Stimulated activated CD8-positive, alpha-beta memory T cell treated with anti-CD3 and anti-CD28 coated beads, Interleukin-7, amount 100 ng/mL, for 4 hours (primary cell): ENCODE results near the gene WFDC10B.
"Not testable (repeated sequence)": the region's sequence is repeated elsewhere in the genome, so short reads cannot be mapped to it uniquely, and the experiment has no call there.

Source experiments
- DNase-seq, 2 donors: peaks; one replicate each; pipeline ENCODE4 v3.0.0-alpha.2; 2020; ENCODE audit warnings: low read depth in 2 of 2

The WFDC10B gene

GRCh38 chr20:45704969-45705637 lies at the start of gene WFDC10B:
TSS of gene WFDC10B (minus strand) at chr20:45705019. CDS start at chr20:45685992, 19,027 bp downstream.
- no peak for DNase-seq

DNA sequence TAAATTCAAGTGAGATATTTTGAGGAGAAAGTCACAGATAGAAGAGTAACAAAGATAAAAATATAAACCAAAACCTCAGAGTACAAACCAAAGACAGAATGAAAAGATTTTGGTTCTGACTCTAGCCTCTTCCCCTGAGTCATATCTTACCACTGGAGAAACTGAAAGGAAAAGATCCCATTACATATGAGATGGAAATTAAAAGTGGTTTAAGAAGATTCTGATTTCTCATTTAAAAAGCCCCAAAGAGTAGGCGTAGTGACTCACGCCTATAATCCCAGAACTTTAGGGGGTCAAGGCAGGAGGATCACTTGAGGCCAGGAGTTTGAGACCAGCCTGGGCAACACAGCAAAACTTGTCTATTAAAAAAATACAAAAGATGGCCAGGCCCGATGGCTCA lies 47.9 kb upstream of the WFDC10B start:
- DNase-seq, result no peak

- DNase-seq, result no peak
These were observed 46.9 kb upstream of the WFDC10B start for GRCh38 chr20:45751721-45752120.

DNA sequence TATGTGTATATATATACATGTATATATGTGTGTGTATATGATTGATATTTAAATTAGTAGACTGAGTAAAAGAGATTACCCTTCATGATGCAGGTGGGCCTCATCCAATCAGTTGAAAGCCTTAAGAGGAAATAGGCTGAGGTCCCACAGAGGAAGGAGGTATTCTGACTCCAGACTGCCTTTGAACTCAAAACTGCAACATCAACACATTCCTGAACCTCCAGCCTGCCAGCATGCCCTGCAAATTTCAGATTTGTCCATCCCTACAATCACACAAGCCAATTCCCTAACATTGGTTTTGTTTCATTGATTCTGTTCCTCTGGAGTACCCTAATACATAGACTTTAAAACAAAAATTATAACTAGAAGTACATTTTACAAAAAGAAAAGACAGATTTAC lies 40.2 kb upstream of the WFDC10B start:
- DNase-seq, result no peak

DNA sequence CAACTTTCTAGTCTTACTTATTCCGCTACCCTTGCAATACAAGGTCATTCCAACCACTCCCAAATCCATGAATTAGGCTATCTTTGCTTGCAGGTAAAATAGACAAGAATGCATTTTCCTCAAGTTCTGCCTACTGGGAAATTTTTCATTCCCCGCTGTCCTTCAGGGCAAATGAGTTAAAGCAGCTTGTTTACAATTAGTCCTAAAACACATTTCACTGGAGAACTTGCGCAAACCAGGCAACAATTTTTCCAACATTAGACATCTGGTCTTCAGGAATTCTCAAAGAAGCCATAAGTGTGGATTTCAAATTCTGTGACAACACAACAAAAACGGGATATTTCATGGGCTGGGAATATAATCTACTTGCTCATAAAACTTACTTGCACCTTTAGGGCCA lies 37.8 kb upstream of the WFDC10B start:
- no peak for DNase-seq

GRCh38 chr20:45735988-45736387 lies 31.2 kb upstream of the WFDC10B start:
- DNase-seq, result no peak

- DNase-seq, result no peak
These were observed 30.7 kb upstream of the WFDC10B start for GRCh38 chr20:45735552-45735951.

DNA sequence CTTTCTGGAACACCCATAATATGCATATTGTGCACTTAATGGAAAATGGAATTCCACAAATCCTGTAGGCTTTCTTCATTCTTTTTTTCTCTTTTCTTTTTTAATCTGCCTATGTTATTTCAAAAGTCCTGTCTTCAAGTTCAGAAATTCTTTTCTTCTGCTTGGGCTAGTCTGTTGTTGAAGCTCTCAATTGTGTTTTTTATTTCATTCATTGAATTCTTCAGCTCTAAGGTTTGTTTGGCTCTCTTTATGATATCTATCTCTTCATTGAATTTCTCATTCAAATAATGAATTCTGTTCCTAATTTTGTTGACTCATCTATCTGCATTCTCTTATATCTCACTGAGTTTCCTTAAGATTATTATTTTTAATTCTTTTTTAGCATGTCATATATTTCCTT lies 27.4 kb upstream of the WFDC10B start:
- DNase-seq, result no peak

GRCh38 chr20:45727044-45727443 lies 22.2 kb upstream of the WFDC10B start:
- DNase-seq, result no peak

GRCh38 chr20:45725134-45725533 lies 20.3 kb upstream of the WFDC10B start:
- DNase-seq, result no peak

GRCh38 chr20:45722047-45722446 lies 17.2 kb upstream of the WFDC10B start, which contains the start of gene SPINT4:
TSS of gene SPINT4 (plus strand) at chr20:45722347. CDS start at chr20:45722368, 21 bp downstream.
- DNase-seq, result no peak

DNA sequence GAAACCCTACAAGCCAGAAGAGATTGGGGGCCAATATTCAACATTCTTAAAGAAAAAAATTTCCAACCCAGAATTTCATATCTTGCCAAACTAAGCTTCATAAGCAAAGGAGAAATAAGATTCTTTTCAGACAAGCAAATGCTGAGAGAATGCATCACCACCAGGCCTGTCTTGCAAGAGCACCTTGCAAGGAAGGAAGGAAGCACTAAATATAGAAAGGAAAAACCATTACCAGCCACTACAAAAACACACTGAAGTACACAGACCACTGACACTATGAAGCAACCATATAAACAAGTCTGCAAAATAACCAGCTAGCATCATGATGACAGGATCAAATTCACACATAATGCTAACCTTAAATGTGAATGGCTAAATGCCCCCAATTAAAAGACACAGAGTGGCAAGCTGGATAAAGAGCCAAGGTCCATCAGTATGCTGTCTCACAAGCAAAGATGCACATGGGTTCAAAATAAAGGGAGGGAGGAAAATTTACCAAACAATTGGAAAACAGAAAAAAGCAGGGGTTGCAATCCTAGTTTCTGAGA lies 11.4 kb upstream of the WFDC10B start:
- DNase-seq, result not testable (repeated sequence)

- DNase-seq, result no peak
These were observed 2.9 kb downstream of the WFDC10B start, which contains the start of gene WFDC13 for GRCh38 chr20:45701873-45702272. TSS of gene WFDC13 (plus strand) at chr20:45702038. CDS start at chr20:45702124, 86 bp downstream.

DNA sequence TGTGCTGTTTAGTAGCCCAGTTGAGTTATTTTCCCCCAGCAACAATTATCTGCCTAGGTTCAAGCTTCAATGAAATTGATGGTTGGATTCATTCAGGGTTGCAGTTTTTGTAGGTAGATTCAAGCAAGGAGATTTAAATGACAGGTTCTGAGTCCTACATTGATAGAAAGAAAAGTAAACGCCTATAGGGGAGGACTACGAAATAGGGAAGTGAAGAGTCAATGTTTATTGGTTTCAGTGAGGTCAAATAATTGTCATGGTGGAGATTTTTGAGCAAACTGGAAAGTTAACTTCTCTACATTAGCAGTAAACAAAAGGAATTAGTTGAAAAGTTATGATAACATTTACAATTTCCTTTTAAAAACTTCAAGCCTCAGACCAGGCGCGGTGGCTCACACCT lies 3.7 kb downstream of the WFDC10B start:
- no peak for DNase-seq

DNA sequence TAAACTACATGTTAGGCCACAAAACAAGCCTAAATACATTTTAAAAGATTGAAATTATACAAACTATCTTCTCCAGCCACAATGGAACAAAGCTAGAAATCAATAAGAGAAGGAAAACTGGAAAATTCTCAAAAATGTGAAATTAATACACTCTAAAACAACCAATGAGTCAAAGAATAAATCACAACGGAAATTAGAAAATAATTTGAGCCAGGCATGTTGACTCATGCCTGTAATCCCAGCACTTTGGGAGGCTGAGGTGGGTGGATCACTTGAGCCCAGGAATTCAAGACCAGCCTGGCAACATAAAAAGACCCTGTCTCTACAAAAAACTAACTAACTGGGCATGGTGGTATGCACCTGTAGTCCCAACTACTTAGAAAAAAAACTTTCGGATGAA lies 9.3 kb downstream of the WFDC10B start:
- no peak for DNase-seq

GRCh38 chr20:45693346-45693745 lies 11.5 kb downstream of the WFDC10B start:
- not testable (repeated sequence) for DNase-seq

- DNase-seq, result no peak
These were observed 18.9 kb downstream of the WFDC10B start for GRCh38 chr20:45685896-45686295.

DNA sequence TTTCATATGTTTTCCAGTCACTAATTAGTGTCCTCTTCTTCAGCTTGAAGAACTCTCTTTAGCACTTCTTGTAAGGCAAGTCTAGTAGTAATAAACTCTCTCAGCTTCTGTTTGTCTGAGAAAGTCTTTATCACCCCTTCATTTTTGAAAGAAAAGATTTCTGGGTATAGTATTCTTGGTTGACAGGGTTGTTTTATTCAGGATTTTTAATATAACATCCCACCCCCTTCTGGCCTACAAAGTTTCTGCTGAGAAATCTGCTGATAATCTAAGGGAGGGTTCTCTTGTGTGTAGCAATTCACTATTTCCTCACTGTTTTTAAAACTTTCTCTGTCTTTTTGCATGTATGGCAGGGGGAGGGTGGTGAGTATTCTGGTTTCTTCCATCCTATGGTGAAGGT lies 25.2 kb downstream of the WFDC10B start:
- no peak for DNase-seq

DNA sequence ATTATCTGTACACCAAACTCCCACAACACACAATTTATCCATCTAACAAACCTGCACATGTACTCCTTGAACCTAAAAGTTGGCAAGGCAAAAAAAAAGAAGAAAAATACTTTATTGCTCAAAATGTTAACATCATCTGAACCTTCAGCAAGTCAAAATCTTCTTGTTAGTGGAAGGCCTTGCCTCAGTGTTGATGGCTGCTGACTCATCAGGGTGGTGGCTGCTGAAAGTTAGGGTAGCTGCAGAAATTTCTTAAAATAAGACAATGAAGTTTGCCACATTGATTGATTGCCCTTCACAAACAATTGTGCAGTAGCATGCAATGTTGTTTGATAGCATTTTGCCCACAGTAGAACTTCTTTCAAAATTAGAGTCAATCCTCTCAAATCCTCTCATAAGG lies 32.1 kb downstream of the WFDC10B start:
- DNase-seq, result no peak

DNA sequence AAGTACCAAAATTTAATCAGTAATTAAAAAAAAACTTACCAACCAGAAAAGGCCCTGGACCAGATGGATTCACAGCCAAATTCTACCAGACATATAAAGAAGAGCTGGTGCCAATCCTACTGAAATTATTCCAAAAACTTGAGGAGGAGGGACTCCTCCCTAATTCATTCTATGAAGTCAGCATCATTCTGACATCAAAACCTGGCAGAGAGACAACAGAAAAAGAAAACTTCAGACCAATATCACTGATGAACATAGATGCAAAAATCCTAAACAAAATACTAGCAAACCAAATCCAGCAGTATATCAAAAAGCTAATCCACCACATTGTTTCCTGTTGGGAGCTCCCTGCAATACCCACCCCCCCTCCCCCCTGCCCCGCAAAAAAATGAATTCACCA lies 34.7 kb downstream of the WFDC10B start, which contains the start of gene WFDC11:
Gene WFDC11, minus strand, starts transcription at position 101 of the 400 bp plus-strand sequence. CDS start 19,639 bp downstream, outside the sequence.
- DNase-seq, result no peak

DNA sequence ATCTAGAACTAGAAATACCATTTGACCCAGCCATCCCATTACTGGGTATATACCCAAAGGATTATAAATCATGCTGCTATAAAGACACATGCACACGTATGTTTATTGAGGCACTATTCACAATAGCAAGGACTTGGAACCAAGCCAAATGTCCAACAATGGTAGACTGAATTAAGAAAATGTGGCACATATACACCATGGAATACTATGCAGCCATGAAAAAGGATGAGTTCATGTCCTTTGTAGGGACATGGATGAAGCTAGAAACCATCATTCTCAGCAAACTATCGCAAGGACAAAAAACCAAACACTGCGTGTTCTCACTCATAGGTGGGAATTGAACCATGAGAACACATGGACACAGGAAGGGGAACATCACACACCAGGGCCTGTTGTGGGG lies 47.8 kb downstream of the WFDC10B start:
- not testable (repeated sequence) for DNase-seq

GRCh38 chr20:45651726-45652125 lies 53.1 kb downstream of the WFDC10B start:
- DNase-seq, result not testable (repeated sequence)

DNA sequence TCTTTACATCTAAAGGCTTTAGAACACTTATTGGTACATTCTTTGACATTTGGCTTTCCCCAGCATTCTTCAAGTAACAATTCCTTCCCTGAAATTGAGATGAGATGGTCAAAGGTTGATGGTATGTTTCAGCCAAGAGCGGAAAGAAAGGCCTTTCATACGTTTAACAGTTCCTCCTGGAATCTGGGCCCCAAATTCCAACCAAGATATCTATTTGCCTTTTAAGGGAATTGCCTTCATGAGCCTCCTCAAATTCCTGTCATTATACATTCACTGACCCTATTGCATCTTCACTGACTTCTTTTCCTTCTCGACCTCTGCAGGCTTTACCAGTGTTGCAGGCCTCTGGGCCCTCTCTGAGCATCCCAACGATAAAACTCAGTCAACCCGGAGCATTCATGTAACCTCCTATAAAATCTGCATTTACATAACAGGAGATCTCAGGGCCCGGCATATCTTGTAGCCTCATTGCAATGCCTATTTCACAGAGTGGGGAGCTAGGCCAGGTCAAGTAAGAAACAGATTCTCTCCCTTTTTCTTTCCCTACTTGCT lies 55.4 kb downstream of the WFDC10B start:
- no peak for DNase-seq
